SK-N-MC (cell line): ENCODE measurements around the gene HAGH.

Source experiments
- DNase-seq: peaks from one replicate; pipeline ENCODE4 v3.0.0-alpha.2; 2011; ENCODE audit warnings: low read depth, low spot score
- H3K27ac ChIP-seq: fragments of 200-600 bp; sonication (generic); 2 replicates; pipeline ENCODE4 v1.5.1; 2016; ENCODE audit warnings: mixed run types
- H3K36me3 ChIP-seq: fragments of 200-600 bp; sonication (generic); 2 replicates; pipeline ENCODE4 v1.6.1; 2017; ENCODE audit warnings: antibody characterized with exemption, low read length, mixed read lengths; ENCODE audit not compliant: insufficient read depth
- H3K4me3 ChIP-seq: fragments of 200-600 bp; sonication (generic); 2 replicates; pipeline ENCODE4 v1.5.1; 2016
- H3K9ac ChIP-seq: fragments of 200-600 bp; sonication (generic); 2 replicates; pipeline ENCODE4 v1.8.0; 2017; ENCODE audit warnings: mixed run types, mixed read lengths; ENCODE audit not compliant: insufficient read length
- H3K9me3 ChIP-seq: fragments of 200-600 bp; sonication (generic); 2 replicates; pipeline ENCODE4 v1.6.1; 2017; ENCODE audit warnings: low read depth, mild to moderate bottlenecking, antibody characterized with exemption, low read length, moderate library complexity, mixed read lengths
- EZH2 ChIP-seq: fragments of 200-600 bp; sonication (generic); IDR thresholded peaks from one replicate; pipeline ENCODE4 v1.6.1; 2017; ENCODE audit warnings: antibody characterized with exemption
- FOXP2 ChIP-seq: optimal IDR thresholded peaks from 2 replicates; pipeline ENCODE3; 2011; ENCODE audit warnings: mild to moderate bottlenecking, moderate library complexity; ENCODE audit not compliant: insufficient read depth; ENCODE audit errors: extremely low read length, control extremely low read depth
- POLR2AphosphoS5 ChIP-seq: IDR thresholded peaks from 2 replicates; pipeline ENCODE4 v1.6.1; 2012; ENCODE audit warnings: mild to moderate bottlenecking, low read depth, low read length, borderline replicate concordance

The HAGH gene

DNA sequence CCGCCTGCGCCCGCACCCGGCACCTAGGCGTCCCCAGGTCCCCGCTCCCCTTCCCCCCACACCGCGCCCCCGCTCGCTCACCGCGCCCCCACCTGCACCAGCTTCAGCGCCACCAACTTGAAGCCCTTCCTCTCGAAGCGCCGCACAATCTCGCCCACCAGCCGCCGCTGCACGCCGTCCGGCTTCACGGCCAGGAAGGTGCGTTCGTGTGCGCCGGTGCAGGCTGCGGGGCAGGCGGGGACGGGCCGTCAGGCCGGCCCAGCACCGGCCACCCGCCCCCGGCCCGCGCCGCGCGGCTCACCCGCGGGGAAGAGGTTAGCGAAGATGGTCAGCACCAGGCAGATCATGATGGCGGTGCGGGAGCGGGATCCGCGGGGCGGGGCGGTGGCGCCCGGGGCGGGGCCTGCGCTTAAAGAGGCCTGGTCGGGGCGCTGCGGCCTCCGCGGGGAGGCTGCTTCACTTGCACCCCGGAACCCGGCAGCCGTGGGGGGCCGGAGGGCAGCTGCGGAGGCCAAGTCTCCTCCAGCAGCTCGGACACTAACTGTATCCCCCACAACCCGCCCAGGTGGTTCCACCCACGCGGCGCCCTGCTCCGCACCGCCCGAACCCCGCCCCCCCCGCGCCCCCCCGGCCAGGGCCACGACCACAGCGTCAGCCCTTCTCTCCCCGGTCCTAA, 55.3 kb downstream of the HAGH start, which contains the start of gene NME3:
Gene NME3 (minus strand): TSS at position 356 of the 676 bp plus-strand sequence. CDS start 9 bp downstream, at position 347.
- Histone ChIP-seq H3K4me3 (peak within 1 kb of the TSS; percentile 96), H3K9me3 (no peaks in the 10 kb centered on the region), H3K9ac (peak within 1 kb of the TSS; percentile 97), H3K27ac (peak within 1 kb of the TSS; percentile 18; the same call in 1 of the 2 replicates), H3K36me3 (peaks cover 3% of the 10 kb centered on the region)
- TF ChIP-seq POLR2AphosphoS5: peak; percentile 26; the same call in 1 of the 2 replicates
- no peak for TF ChIP-seq FOXP2
- no peak for DNase-seq

DNA sequence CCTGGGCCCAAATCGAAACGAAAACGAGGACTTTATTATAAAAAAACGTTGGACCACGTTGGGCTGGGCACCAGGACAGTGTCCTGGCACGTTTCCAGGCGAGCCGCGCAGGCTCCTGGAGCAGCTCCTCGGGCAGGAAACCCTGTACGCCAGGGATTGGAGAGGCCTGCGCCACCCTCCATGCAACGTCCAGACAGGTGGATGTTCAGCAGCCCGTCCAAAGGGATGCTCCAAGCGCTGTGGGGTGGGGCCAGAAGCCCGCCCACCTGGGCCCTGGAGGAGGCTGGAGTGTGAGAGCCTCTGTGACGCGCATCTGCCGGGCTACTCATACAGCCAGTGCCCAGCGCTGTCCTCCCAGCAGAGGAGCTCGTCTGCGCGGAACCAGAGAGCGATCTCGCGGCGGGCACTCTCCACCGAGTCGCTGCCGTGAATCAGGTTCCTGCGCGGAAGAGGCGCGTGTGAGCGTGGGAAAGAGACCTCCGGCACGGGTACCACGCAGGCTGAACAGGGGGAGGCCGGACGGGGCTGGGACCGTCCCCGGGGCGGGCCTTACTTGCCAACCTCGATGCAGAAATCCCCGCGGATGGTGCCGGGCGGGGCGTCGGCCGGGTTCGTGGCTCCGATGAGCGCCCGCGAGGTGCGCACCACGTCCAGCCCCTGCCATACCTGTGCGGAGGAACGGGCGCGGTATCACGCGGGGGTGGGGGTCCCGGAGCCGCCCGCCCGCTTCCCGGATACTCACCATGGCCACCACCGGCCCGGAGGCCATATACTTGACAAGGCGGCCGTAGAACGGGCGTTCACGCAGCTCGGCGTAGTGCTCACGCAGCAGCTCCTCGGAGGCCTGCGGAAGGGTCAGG, 56.1 kb downstream of the HAGH start:
- TF ChIP-seq POLR2AphosphoS5 (0 out of 2 replicates have a peak, but pooled peaks have one; percentile 6), FOXP2 (no peak)
- DNase-seq: no peak
- H3K9me3 ChIP-seq: no peaks in the 10 kb centered on the region
- H3K9ac ChIP-seq: peak overlapping the region; percentile 97
- H3K36me3 ChIP-seq: peaks cover 3% of the 10 kb centered on the region
- no peak overlapping the region for H3K27ac ChIP-seq
- H3K4me3 ChIP-seq: peak overlapping the region; percentile 96

DNA sequence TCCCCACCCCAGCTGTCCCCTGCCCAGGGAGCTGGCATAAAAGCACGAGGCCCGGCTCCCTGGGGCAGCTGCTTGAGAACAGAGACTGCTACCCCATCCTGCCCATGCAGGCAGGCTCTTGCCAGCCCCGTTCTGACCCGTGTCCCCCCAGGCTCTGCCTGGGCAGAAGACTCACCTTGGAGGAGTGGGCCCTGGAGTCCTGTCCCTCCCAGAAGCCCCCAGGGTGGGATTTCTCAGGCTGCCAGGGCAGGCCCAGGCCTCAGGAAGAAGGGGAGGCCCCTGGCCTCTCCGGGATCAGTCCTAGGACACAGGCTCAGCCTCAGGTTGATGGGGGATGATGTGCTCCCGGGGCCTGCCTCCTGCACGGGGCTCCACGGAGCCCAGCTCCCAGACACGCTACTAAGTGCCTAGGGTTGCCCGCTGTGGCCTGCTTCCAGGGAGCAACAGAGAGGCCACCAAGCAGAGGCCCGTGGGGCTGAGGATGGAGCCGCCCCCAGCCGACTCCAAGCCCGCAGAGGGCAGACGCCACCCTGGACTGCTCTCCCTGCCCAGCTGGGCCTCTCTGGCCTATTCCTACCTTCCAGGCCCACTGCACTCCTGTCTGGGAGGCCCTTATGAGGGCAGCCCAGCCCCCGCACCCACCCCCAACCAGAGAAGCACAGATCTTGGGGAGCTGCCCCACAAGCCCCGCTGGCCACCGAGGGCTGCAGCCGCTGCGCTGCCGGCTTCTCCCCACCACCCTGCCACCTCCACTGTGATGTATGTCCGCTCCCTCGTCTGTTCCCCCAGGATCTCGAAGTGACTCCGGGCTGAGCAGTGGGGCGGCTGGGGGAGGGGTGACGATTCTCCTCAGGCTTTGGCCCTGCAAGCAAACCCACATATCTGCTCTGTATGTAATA, 57.0 kb downstream of the HAGH start:
- TF ChIP-seq POLR2AphosphoS5: peak; percentile 13; the same call in 1 of the 2 replicates
- no peak for TF ChIP-seq FOXP2
- TF ChIP-seq EZH2: no peak
- Histone ChIP-seq H3K9me3 (no peaks in the 10 kb centered on the region), H3K36me3 (peaks cover 3% of the 10 kb centered on the region), H3K27ac (0 out of 2 replicates have a peak overlapping the region, but pooled peaks have one; percentile 13), H3K9ac (no peak overlapping the region), H3K4me3 (no peak overlapping the region; the same call in 1 of the 2 replicates)
- DNase-seq: no peak

DNA sequence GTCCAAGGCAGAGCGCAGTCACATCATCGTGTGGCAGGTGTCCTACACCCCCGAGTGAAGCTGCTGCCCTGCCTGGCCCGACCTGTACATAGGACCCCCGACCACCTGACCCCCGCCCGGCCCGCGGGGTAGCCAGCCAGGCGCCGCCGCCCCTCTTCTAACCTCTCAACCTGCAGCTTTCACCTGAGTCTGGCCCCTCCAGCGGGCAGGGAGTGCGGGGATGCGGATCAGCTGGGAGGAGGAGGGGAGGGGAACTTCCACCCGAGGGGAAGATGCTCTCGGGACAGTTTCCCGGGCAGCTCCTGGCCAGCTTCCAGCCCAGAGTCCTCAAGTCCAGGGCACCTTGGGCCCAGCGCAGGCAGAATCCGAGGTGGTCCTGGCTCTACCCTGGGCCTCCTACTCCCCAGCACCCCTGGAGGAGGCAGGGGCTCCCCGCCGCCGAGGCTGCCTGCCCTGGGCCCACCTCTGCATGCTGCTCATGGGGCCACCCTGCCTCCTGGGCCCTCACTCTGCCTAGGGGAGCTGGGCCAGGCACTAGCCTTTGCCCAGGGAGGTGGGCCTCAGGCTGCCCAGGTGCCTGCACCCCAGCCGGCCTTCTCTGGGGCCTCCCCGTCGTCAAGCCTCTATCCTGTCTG, 57.7 kb downstream of the HAGH start:
- Histone ChIP-seq H3K9ac (no peak overlapping the region), H3K9me3 (no peaks in the 10 kb centered on the region), H3K36me3 (peaks cover 3% of the 10 kb centered on the region), H3K4me3 (no peak overlapping the region), H3K27ac (no peak overlapping the region)
- no peak for TF ChIP-seq POLR2AphosphoS5
- no peak for DNase-seq

DNA sequence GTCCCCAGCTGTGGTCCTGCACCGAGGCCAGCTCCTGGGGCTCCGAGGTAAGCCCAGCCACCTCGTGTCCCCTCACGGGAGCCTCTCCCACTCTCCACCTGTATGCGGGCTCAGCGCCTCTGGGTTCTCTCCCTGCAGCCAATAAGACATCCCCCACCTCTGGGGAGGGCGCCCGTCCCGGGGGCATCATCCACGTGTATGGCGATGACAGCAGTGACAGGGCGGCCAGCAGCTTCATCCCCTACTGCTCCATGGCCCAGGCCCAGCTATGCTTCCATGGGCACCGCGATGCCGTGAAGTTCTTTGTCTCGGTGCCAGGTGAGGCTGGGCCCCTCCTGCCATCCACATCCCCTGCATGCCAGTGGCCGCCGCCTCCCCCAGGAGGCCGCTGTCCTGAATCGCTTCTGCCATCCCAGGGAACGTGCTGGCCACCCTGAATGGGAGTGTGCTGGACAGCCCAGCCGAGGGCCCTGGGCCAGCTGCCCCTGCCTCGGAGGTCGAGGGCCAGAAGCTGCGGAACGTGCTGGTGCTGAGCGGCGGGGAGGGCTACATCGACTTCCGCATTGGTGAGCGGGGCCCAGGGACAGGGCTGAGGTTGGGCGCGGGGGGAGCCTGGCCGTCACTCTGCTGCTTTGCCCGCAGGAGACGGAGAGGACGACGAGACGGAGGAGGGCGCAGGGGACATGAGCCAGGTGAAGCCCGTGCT, 58.4 kb downstream of the HAGH start:
- DNase-seq: no peak
- no peaks in the 10 kb centered on the region for H3K9me3 ChIP-seq
- H3K9ac ChIP-seq: no peak overlapping the region
- no peak overlapping the region for H3K27ac ChIP-seq
- H3K36me3 ChIP-seq: peaks cover 3% of the 10 kb centered on the region
- H3K4me3 ChIP-seq: no peak overlapping the region
- TF ChIP-seq POLR2AphosphoS5 (no peak), EZH2 (no peak), FOXP2 (no peak)

DNA sequence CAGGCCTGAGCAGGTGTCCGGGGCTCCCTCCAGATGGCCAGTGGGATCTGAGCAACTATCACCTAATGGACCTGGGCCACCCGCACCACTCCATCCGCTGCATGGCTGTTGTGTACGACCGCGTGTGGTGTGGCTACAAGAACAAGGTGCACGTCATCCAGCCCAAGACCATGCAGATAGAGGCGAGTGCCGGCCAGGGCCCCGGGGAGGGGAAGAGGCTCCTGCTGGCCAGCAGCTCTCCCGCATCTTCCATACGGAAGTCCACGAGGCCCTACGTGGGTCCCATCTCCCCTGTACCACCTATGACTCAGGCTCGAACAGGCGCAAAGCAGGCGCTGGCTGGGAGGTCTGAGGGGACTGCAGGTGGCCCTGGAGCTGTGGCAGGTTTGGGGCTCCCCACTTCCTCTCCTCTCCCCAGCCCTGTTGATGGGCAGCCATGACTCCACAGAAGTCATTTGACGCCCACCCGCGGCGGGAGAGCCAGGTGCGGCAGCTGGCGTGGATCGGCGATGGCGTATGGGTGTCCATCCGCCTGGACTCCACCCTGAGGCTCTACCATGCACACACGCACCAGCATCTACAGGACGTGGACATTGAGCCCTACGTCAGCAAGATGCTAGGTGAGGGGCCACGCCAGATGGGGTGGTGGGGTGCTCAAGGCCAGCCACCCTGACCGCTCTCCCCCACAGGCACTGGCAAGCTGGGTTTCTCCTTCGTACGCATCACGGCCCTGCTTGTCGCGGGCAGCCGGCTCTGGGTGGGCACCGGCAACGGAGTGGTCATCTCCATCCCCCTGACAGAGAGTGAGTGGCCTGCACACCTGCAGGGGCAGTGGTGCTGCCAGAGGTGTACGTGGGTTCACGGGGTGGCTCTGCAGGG, 59.3 kb downstream of the HAGH start:
- no peak for DNase-seq
- TF ChIP-seq FOXP2 (no peak), POLR2AphosphoS5 (no peak), EZH2 (no peak)
- Histone ChIP-seq H3K36me3 (peaks cover 3% of the 10 kb centered on the region), H3K9me3 (no peaks in the 10 kb centered on the region), H3K9ac (no peak overlapping the region), H3K27ac (no peak overlapping the region), H3K4me3 (no peak overlapping the region)

DNA sequence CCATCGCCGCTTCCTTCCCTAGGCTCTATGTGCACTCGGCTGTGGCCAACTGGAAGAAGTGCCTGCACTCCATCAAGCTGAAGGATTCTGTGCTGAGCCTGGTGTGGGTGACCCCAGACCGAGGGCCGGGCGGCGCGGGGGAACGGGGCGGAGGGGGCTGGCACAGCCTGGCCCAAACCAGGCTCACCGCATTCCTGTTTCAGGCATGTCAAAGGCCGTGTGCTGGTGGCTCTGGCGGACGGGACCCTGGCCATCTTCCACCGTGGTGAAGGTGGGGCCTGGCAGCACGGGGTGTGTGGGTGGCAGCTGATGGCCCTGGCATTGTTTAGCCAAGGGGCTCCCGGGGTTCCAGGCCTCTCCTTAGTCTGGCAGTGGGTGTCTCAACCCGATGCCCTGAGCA, 59.9 kb downstream of the HAGH start:
- no peak overlapping the region for H3K4me3 ChIP-seq
- H3K27ac ChIP-seq: no peak overlapping the region
- no peak for TF ChIP-seq FOXP2
- no peak for TF ChIP-seq EZH2
- TF ChIP-seq POLR2AphosphoS5: no peak
- no peak overlapping the region for H3K9ac ChIP-seq
- peaks cover 3% of the 10 kb centered on the region for H3K36me3 ChIP-seq
- H3K9me3 ChIP-seq: no peaks in the 10 kb centered on the region
- no peak for DNase-seq
